Effector CD8-positive, alpha-beta T cell (primary cell): ENCODE measurements around the gene IER2.
"Not testable (repeated sequence)": the region's sequence is repeated elsewhere in the genome, so short reads cannot be mapped to it uniquely, and the experiment has no call there.

ENCODE experiments used
- DNase-seq: peaks from one replicate; lab custom pipeline; 2025; lab: John Stamatoyannopoulos, UW

Gene IER2

GRCh38 chr19:13138171-13138915 lies 11.9 kb upstream of the IER2 start:
- no peak for DNase-seq

DNA sequence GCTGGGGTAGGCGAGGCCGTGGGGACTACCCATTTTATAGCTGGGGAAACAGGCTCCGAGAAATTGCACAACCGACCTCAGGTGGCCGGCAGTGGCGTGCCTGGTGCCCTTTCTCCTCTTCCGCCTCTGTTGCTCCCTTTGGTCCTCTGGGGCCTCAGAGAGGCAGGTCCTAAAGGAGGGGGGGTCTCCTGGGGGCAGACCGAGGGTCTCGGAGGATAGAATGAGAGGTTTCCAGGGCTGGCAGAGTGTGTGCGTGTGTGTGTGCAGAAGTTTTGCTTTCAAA lies 11.4 kb upstream of the IER2 start:
- no peak for DNase-seq

GRCh38 chr19:13139633-13140311 lies 10.4 kb upstream of the IER2 start:
- DNase-seq, result no peak

- no peak for DNase-seq
Measured at GRCh38 chr19:13146763-13147563, 3.2 kb upstream of the IER2 start.

GRCh38 chr19:13149173-13149627 lies 1.0 kb upstream of the IER2 start:
- DNase-seq, result not testable (repeated sequence)

DNA sequence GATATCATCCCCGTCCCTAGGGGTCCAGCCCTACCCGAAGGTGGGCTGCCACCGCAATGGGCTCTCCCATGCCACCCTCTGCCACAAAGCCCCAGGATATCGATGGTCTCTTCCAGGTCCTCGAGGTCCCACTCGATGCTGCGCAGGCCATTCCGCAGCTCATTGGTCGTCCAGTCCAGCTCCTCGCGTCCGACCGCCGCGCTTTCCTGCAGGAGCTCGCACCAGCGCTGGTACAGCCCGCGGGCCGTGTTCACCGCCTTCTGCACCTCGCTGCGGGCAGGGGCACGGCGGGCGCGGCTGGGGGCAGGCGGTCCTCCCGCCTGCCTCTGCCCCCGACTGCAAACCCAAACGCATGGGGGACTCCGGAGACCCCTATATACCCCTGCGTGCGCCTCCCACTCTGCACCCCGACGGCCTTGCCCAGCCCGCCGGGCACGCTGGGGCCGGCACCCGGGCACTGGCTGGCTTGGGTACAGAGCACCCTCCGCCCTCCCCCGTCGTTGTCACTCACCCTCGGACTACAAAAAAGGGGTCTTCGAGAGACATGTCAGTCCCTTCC lies 504 bp upstream of the IER2 start:
- DNase-seq, result no peak

DNA sequence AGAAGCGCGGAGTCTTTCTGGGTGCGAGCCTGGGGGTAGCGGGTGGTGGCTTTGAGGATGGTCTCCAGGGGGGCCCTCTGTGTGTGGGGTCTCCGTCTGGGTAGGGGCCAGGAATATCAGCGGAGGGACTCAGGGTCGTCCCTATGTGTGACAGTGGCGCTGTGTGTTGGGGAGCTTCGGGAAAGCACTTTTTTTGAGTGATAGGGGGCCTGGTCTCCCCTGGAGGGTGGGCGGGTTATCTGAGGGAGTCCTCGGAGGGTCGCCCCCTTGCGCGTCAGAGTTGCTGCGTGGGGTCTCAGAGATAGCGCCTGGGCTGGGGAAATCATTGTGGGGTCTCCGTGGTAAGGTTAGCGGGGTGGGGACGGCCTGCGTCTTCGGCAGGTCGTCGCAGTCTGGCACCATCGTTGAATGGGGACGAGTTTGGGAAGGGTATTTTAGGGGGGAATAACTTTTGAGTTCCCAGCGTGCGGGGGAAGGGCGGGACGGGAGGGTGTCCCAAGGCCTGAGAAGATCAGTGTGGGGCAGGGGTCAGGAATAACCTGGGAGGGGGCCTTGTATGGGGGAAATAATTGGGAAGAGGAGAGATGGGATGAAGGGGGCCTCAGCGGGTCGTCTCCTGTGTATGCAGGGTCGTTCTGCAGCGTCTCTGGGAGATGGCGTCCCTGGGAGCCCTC lies 857 bp downstream of the IER2 start:
- DNase-seq, result peak; percentile 34

GRCh38 chr19:13151605-13152355 lies 1.6 kb downstream of the IER2 start:
- DNase-seq, result peak; percentile 92

- no peak for DNase-seq
Measured at GRCh38 chr19:13152356-13152973, 2.3 kb downstream of the IER2 start.

DNA sequence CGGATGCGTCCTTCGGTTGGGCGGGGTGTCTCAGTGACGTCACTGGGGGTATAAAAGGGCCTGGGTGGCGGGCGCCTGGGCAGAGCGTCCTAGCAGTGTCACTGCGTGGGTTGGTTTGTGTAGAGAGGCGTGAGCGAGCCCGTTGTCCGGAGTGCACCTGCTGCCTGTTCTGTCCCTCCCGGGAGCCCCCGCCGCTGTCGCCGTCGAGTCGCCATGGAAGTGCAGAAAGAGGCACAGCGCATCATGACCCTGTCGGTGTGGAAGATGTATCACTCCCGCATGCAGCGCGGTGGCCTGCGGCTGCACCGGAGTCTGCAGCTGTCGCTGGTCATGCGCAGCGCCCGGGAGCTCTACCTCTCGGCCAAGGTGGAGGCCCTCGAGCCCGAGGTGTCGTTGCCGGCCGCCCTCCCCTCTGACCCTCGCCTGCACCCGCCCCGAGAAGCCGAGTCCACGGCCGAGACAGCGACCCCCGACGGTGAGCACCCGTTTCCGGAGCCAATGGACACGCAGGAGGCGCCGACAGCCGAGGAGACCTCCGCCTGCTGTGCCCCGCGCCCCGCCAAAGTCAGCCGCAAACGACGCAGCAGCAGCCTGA lies 2.9 kb downstream of the IER2 start:
- DNase-seq, result peak; percentile 96

GRCh38 chr19:13153569-13154240 lies 3.5 kb downstream of the IER2 start:
- DNase-seq, result peak; percentile 28

DNA sequence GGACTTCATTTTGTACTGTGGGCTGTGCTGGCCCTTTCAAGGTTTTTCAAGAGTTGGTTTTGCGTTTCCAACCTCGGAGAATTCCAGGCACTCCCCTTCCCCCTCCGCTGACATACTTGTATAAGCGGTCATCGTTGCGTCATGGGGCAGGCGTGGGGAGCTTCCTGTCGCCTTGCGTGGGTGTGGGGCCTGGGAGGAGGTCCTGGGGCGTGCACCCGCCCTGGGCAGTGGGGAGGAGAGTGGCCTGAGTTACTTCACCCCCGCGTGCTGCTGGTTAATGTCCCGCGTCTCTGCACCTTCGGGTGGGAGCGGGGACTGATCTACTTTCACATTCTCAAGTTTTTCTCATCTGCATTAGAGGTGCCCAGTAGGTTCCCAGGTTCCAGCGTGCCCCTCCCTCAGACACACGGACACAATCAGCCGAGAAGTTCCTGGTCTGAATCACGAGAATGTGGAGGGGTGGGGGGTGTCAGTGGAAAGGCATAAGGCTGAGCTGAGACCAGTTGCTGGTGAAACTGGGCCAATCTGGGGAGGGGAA lies 4.1 kb downstream of the IER2 start:
- DNase-seq, result peak; percentile 47

DNA sequence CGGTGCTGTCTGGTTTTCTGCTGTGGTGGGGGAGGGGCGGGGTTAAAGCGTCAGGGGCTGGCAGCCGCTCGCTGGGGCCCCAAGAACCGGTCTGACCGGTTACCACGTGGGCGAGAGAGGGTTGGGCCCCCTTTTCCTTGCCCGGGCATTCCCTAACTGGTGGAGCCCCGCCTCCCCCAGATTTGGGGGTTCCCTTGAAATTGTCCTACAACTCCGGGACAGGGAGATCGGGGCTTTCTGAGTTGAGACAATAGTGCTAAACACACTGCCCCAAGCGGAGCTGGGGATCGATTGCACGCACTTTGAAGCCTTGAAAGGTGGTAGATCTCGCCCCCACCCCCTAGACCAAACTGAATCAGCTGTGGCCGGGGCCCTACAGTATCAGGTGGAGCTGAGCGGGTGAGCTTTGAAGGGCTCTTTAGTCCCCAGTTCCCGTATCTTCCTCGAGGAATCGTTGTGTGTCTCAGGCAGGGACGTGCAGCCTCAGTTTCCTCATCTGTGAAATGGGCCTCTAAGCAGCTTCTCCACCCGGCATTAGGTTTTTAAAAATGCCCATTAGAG lies 4.8 kb downstream of the IER2 start:
- peak; percentile 76 for DNase-seq

DNA sequence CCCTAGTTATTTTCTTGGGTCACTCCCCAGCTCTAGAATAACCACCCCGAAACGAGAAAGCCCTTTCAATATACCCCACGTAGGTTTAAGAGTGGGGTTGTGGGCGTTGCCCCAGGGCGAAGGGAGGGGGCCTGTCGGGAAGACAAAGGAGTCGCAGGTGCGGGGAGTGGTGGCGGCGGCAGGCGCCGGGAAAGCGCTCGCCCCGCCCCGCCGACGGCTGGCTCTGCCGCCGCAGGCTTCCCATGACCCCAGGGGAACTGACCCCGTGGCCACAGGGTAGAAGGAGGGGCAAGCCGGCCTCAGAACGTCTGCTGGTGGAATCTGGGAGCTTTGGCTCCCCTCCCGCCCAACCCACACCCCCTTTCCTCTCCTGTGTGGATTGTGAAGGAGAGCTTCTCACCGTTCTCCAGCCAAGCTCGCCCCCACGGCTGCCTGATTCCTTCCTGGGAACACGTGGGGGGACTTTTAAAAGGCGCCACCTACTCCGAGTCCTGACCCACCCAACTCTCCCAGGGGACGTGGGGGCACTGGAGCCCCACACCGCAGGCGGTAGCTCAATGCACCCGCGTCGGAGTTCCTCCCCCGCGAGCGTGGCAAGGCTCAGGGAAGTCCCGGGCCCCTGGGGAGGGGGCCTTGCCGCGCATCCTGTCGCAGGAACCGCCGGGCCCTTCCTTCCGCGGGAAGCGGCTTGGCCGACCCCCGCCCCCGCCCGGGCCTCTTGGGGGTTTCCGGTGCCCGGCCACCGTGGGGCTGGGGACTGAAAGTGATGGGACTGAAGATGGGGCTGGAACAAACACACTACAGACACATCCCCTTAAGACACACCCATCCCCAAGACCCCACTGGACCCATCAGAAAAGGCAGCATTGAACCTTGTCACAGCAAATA lies 5.5 kb downstream of the IER2 start:
- DNase-seq, result peak; percentile 63

DNA sequence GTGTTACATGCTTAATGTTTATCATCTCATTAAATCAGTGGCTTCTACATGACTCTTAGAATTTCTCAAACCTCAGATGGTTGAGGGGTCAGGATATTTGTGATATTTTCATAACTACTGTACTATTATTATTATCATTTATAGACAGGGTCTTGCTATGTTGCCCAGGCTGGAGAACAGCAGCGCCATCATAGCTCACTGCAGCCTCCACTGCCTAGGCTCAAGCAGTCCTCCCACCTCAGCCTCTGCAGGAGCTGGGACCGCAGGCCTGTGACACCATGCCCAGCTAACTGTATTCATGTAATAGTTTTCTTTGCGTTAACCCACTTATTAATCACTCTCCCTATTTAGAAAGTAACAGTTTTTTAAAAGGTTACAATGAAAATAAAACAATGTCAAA lies 9.5 kb downstream of the IER2 start:
- DNase-seq, result no peak

DNA sequence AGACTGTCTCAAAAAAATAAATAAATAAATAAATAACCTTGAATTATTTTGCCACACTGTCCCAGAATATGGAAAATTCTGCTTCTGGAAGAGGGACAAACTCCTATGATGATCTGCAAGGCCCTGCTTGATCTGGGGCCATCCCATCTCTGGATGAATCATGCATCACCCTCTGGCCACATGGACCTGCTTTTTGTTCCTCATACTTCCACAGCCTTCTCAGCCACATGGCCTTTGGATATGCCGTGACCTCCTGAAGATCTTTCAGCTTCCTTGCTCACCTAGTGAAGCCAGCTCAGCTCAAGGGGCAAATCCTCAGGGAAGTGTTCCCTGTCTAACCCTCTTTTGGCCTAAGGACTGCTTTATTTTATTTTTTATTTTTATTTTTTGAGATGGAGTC lies 10.3 kb downstream of the IER2 start:
- no peak for DNase-seq

- DNase-seq, result peak; percentile 80
Measured at GRCh38 chr19:13162724-13163608, 12.8 kb downstream of the IER2 start.
